ENCODE measurements around the gene CRYGD.

The CRYGD gene

DNA sequence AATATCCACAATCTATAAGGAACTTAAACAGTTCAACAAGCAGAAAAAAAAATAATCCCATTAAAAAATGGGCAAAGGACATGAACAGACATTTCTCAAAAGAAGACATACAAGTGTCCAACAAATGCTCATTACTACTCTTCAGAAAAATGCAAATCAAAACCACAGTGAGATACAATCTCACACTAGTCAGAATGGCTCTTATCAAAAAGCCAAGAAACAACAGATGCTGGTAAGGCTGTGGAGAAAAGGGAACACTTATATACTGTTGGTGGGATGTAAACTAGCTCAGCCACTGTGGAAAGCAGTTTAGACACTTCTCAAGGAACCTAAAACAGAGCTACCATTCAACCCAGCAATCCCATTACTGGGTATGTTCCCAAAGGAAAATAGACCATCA, 28.8 kb upstream of the CRYGD start:
- Histone ChIP-seq H3K9ac (ENCODE audit: low read length) (no peak overlapping the region), H3K18ac (ENCODE audit: low read length) (no peak overlapping the region), H3K23ac (ENCODE audit: low read length) (no peak overlapping the region), H4K5ac (ENCODE audit: low read length) (no peak overlapping the region), H3K4me1 (ENCODE audit: control insufficient read depth, low read depth, low read length) (no peaks in the 10 kb centered on the region), H2BK120ac (ENCODE audit: low read depth, low read length) (no peak overlapping the region), H3K4ac (ENCODE audit: low read depth, low read length) (no peak overlapping the region), H3K4me3 (ENCODE audit: low read length) (no peak overlapping the region), H3K79me2 (ENCODE audit: control insufficient read depth, insufficient read depth, low read length) (no peaks in the 10 kb centered on the region), H3K79me1 (ENCODE audit: low read length) (no peaks in the 10 kb centered on the region), H2BK15ac (replicated peaks; ENCODE audit: low read depth) (no peak overlapping the region), H2AK5ac (ENCODE audit: low read length) (no peak overlapping the region), H3K36me3 (ENCODE audit: control insufficient read depth, insufficient read depth, low read length) (no peaks in the 10 kb centered on the region), H3K27ac (ENCODE audit: low read depth, low read length) (no peak overlapping the region), H3K56ac (ENCODE audit: low read length) (no peak overlapping the region), H4K8ac (ENCODE audit: low read depth, low read length) (no peak overlapping the region), H3K27me3 (ENCODE audit: insufficient read depth, low read length, poor library complexity) (no peaks in the 10 kb centered on the region), H3K4me2 (ENCODE audit: low read length) (no peak overlapping the region), H2BK5ac (ENCODE audit: low read length) (no peak overlapping the region)
- DNase-seq = no peak

DNA sequence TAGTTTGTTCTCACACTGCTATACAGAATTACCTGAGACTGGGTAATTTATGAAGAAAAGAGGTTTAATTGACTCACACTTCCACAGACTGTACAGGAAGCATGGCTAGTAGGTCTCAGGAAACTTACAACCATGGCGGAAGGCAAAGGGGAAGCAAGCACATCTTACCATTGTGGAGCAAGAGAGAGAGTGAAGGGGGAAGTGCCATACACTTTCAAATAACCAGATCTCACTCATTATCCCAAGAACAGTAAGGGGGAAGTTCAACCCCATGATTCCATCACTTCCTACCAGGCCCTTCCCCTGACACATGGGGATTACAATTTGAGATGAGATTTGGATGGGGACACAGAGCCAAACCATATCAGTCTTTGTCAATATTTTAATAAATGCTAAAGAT, 26.6 kb upstream of the CRYGD start:
- no peak overlapping the region for H3K4me2 ChIP-seq (ENCODE audit: low read length)
- no peaks in the 10 kb centered on the region for H3K79me1 ChIP-seq (ENCODE audit: low read length)
- H3K36me3 ChIP-seq (ENCODE audit: control insufficient read depth, insufficient read depth, low read length) = no peaks in the 10 kb centered on the region
- WGBS (ENCODE audit: extremely low coverage, insufficient coverage, low lambda C conversion rate) = no CpG with 5 or more reads among the region's 1 CpG
- H4K8ac ChIP-seq (ENCODE audit: low read depth, low read length) = no peak overlapping the region
- DNase-seq = no peak
- no peak overlapping the region for H3K27ac ChIP-seq (ENCODE audit: low read depth, low read length)
- no peak overlapping the region for H3K18ac ChIP-seq (ENCODE audit: low read length)
- no peak overlapping the region for H3K56ac ChIP-seq (ENCODE audit: low read length)
- H3K9ac ChIP-seq (ENCODE audit: low read length) = no peak overlapping the region
- no peak overlapping the region for H2BK120ac ChIP-seq (ENCODE audit: low read depth, low read length)
- no peak overlapping the region for H2BK5ac ChIP-seq (ENCODE audit: low read length)
- no peak overlapping the region for H3K4me3 ChIP-seq (ENCODE audit: low read length)
- H3K27me3 ChIP-seq (ENCODE audit: insufficient read depth, low read length, poor library complexity) = no peaks in the 10 kb centered on the region
- H3K4me1 ChIP-seq (ENCODE audit: control insufficient read depth, low read depth, low read length) = peaks cover 2% of the 10 kb centered on the region
- H4K5ac ChIP-seq (ENCODE audit: low read length) = no peak overlapping the region
- H2BK15ac ChIP-seq (replicated peaks; ENCODE audit: low read depth) = no peak overlapping the region
- H3K4ac ChIP-seq (ENCODE audit: low read depth, low read length) = no peak overlapping the region
- H2AK5ac ChIP-seq (ENCODE audit: low read length) = no peak overlapping the region
- no peak overlapping the region for H3K23ac ChIP-seq (ENCODE audit: low read length)
- H3K79me2 ChIP-seq (ENCODE audit: control insufficient read depth, insufficient read depth, low read length) = no peaks in the 10 kb centered on the region

GRCh38 chr2:208150094-208150493, 25.8 kb upstream of the CRYGD start:
- no peak overlapping the region for H3K56ac ChIP-seq (ENCODE audit: low read length)
- no peak for DNase-seq
- peaks cover 2% of the 10 kb centered on the region for H3K4me1 ChIP-seq (ENCODE audit: control insufficient read depth, low read depth, low read length)

DNA sequence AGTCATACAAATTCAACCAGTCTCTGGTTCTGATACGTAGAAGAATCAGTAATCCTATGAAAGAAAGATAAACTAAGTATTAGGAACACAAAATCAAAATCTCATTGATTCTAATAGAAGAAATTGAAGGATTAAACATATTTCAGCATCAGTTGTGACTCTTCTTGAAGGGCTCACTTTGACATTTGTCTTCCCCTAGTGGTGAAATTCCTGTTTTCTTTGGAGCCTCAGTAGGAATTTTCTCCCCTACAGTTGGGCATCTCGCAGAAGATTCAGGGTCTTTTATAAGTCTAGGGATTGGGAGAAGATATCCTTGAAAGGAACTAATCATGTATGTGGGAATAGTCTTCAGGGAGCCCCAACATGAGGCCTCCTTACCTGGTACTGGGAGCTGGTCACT, 24.5 kb upstream of the CRYGD start:
- WGBS (ENCODE audit: extremely low coverage, insufficient coverage, low lambda C conversion rate) = no CpG with 5 or more reads among the region's 2 CpGs
- Histone ChIP-seq H4K8ac (ENCODE audit: low read depth, low read length) (no peak overlapping the region), H3K4me1 (ENCODE audit: control insufficient read depth, low read depth, low read length) (peaks cover 2% of the 10 kb centered on the region), H2AK5ac (ENCODE audit: low read length) (no peak overlapping the region), H3K4me3 (ENCODE audit: low read length) (no peak overlapping the region), H3K4ac (ENCODE audit: low read depth, low read length) (no peak overlapping the region), H3K27me3 (ENCODE audit: insufficient read depth, low read length, poor library complexity) (no peaks in the 10 kb centered on the region), H3K36me3 (ENCODE audit: control insufficient read depth, insufficient read depth, low read length) (no peaks in the 10 kb centered on the region), H3K18ac (ENCODE audit: low read length) (no peak overlapping the region), H4K5ac (ENCODE audit: low read length) (no peak overlapping the region), H3K56ac (ENCODE audit: low read length) (no peak overlapping the region), H3K27ac (ENCODE audit: low read depth, low read length) (no peak overlapping the region), H3K9ac (ENCODE audit: low read length) (no peak overlapping the region), H2BK15ac (replicated peaks; ENCODE audit: low read depth) (no peak overlapping the region), H2BK120ac (ENCODE audit: low read depth, low read length) (no peak overlapping the region), H3K79me1 (ENCODE audit: low read length) (no peaks in the 10 kb centered on the region), H2BK5ac (ENCODE audit: low read length) (no peak overlapping the region), H3K23ac (ENCODE audit: low read length) (no peak overlapping the region), H3K79me2 (ENCODE audit: control insufficient read depth, insufficient read depth, low read length) (no peaks in the 10 kb centered on the region), H3K4me2 (ENCODE audit: low read length) (no peak overlapping the region)
- peak; percentile 41 for DNase-seq

More at GRCh38 chr2:208150094-208150493, 25.8 kb upstream of the CRYGD start:
- Histone ChIP-seq H4K5ac (ENCODE audit: low read length) (no peak overlapping the region), H2BK15ac (replicated peaks; ENCODE audit: low read depth) (no peak overlapping the region), H3K9ac (ENCODE audit: low read length) (no peak overlapping the region), H3K4ac (ENCODE audit: low read depth, low read length) (no peak overlapping the region), H3K23ac (ENCODE audit: low read length) (no peak overlapping the region), H2BK120ac (ENCODE audit: low read depth, low read length) (no peak overlapping the region), H3K4me2 (ENCODE audit: low read length) (no peak overlapping the region), H4K8ac (ENCODE audit: low read depth, low read length) (no peak overlapping the region), H2BK5ac (ENCODE audit: low read length) (no peak overlapping the region), H2AK5ac (ENCODE audit: low read length) (no peak overlapping the region), H3K79me1 (ENCODE audit: low read length) (no peaks in the 10 kb centered on the region), H3K27ac (ENCODE audit: low read depth, low read length) (no peak overlapping the region), H3K4me3 (ENCODE audit: low read length) (no peak overlapping the region), H3K79me2 (ENCODE audit: control insufficient read depth, insufficient read depth, low read length) (no peaks in the 10 kb centered on the region), H3K27me3 (ENCODE audit: insufficient read depth, low read length, poor library complexity) (no peaks in the 10 kb centered on the region), H3K36me3 (ENCODE audit: control insufficient read depth, insufficient read depth, low read length) (no peaks in the 10 kb centered on the region), H3K18ac (ENCODE audit: low read length) (no peak overlapping the region)

DNA sequence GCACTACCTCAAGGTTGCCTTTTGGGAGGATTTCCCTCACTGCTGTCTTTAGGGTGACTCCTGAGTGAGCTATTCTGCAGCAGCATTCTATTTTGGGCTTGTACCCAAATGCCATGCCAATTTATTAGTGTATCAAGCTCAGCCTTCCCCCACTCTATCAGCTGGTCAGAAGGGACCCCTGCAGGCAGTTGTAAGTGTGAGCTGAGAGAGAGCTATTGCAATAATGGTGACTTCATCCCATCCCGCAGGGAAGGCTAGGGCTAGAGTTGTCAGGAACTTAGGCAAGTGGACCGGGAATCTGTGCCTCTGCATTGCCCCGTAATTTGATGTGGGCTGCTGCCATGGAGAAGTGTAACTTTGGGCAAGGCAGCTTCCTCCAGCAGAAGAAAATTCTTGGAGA, 23.4 kb upstream of the CRYGD start:
- H4K8ac ChIP-seq (ENCODE audit: low read depth, low read length) = no peak overlapping the region
- H2BK120ac ChIP-seq (ENCODE audit: low read depth, low read length) = no peak overlapping the region
- H2AK5ac ChIP-seq (ENCODE audit: low read length) = no peak overlapping the region
- peak; percentile 67 for DNase-seq
- no peak overlapping the region for H2BK5ac ChIP-seq (ENCODE audit: low read length)
- no peak overlapping the region for H3K4me3 ChIP-seq (ENCODE audit: low read length)
- no peaks in the 10 kb centered on the region for H3K79me1 ChIP-seq (ENCODE audit: low read length)
- H3K79me2 ChIP-seq (ENCODE audit: control insufficient read depth, insufficient read depth, low read length) = no peaks in the 10 kb centered on the region
- no peaks in the 10 kb centered on the region for H3K27me3 ChIP-seq (ENCODE audit: insufficient read depth, low read length, poor library complexity)
- peaks cover 3% of the 10 kb centered on the region for H3K4me1 ChIP-seq (ENCODE audit: control insufficient read depth, low read depth, low read length)
- H3K4ac ChIP-seq (ENCODE audit: low read depth, low read length) = no peak overlapping the region
- H3K36me3 ChIP-seq (ENCODE audit: control insufficient read depth, insufficient read depth, low read length) = no peaks in the 10 kb centered on the region
- no peak overlapping the region for H4K5ac ChIP-seq (ENCODE audit: low read length)
- no peak overlapping the region for H3K4me2 ChIP-seq (ENCODE audit: low read length)
- H2BK15ac ChIP-seq (replicated peaks; ENCODE audit: low read depth) = no peak overlapping the region
- no peak overlapping the region for H3K56ac ChIP-seq (ENCODE audit: low read length)
- no CpG with 5 or more reads among the region's 3 CpGs for WGBS (ENCODE audit: extremely low coverage, insufficient coverage, low lambda C conversion rate)
- H3K18ac ChIP-seq (ENCODE audit: low read length) = no peak overlapping the region
- no peak overlapping the region for H3K9ac ChIP-seq (ENCODE audit: low read length)
- H3K27ac ChIP-seq (ENCODE audit: low read depth, low read length) = no peak overlapping the region
- H3K23ac ChIP-seq (ENCODE audit: low read length) = no peak overlapping the region

DNA sequence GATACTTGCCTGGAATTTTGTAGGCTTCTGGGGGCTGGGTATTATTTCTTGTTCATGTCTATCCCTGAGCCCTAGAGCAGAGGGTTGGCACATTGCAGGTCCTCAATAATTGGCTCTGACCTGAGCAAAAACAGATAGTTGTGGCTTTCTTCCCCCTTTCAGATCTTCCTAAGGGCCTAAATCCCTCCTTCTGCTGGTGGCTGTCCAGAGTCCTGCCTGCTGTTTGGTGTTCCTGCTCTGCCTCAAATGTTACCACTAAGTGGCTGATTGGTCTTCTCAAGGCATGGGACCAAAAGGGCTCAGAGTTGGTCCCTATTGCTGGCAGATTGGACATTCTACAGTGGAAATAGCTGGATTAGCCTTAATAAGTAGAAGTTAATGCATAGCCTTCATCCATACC, 22.7 kb upstream of the CRYGD start:
- H3K56ac ChIP-seq (ENCODE audit: low read length) = no peak overlapping the region
- H3K79me1 ChIP-seq (ENCODE audit: low read length) = no peaks in the 10 kb centered on the region

More for the DNA sequence above, 22.7 kb upstream of the CRYGD start:
- no peak overlapping the region for H4K8ac ChIP-seq (ENCODE audit: low read depth, low read length)
- no peaks in the 10 kb centered on the region for H3K36me3 ChIP-seq (ENCODE audit: control insufficient read depth, insufficient read depth, low read length)
- H2BK5ac ChIP-seq (ENCODE audit: low read length) = peak overlapping the region; percentile 35
- H3K4me2 ChIP-seq (ENCODE audit: low read length) = no peak overlapping the region
- H3K4me3 ChIP-seq (ENCODE audit: low read length) = no peak overlapping the region
- no peaks in the 10 kb centered on the region for H3K79me2 ChIP-seq (ENCODE audit: control insufficient read depth, insufficient read depth, low read length)
- peak overlapping the region; percentile 68 for H2AK5ac ChIP-seq (ENCODE audit: low read length)
- no peak overlapping the region for H3K4ac ChIP-seq (ENCODE audit: low read depth, low read length)
- no peak overlapping the region for H2BK120ac ChIP-seq (ENCODE audit: low read depth, low read length)
- DNase-seq = peak; percentile 28
- H3K27ac ChIP-seq (ENCODE audit: low read depth, low read length) = no peak overlapping the region
- no peak overlapping the region for H3K23ac ChIP-seq (ENCODE audit: low read length)
- H3K4me1 ChIP-seq (ENCODE audit: control insufficient read depth, low read depth, low read length) = peaks cover 6% of the 10 kb centered on the region
- no peak overlapping the region for H3K18ac ChIP-seq (ENCODE audit: low read length)
- H4K5ac ChIP-seq (ENCODE audit: low read length) = no peak overlapping the region
- no peak overlapping the region for H3K9ac ChIP-seq (ENCODE audit: low read length)
- H3K27me3 ChIP-seq (ENCODE audit: insufficient read depth, low read length, poor library complexity) = no peaks in the 10 kb centered on the region
- H2BK15ac ChIP-seq (replicated peaks; ENCODE audit: low read depth) = no peak overlapping the region
